Kidney (tissue), 14 donors: ENCODE measurements around the gene SUPT5H. TPM values are rescaled to one million over a fixed set of nuclear protein-coding genes. Genes with fewer than 3 reads are reported as not detected.

Experiments
- DNase-seq, 5 donors: peaks; one replicate each; pipeline ENCODE4 v3.0.0-alpha.2; 2013 to 2020
- FAIRE-seq: peaks from 2 replicates; lab custom pipeline; 2012; peaks lifted over from hg19 to GRCh38; lab: Jason Lieb, UNC
- H3K27ac ChIP-seq, 2 donors: one replicate each; pipeline ENCODE4 v1.7.0; 2013; ENCODE audit warnings: low read depth in 2 of 2, low read length in 2 of 2, inconsistent platforms in 1 of 2
- H3K27me3 ChIP-seq: one replicate; pipeline ENCODE4 v1.7.1; 2013; ENCODE audit warnings: low read length, inconsistent platforms; ENCODE audit not compliant: control insufficient read depth, insufficient read depth
- H3K36me3 ChIP-seq, 3 donors: one replicate each; pipeline versions ENCODE4 v1.7.0 to v1.7.1; 2013; ENCODE audit warnings: low read length in 3 of 3, control low read depth in 1 of 3, inconsistent platforms in 1 of 3; ENCODE audit not compliant: insufficient read depth in 3 of 3, control insufficient read depth in 2 of 3
- H3K4me1 ChIP-seq, 3 donors: one replicate each; pipeline versions ENCODE4 v1.7.0 to v1.7.1; 2013; ENCODE audit warnings: low read length in 3 of 3, inconsistent platforms in 1 of 3, low read depth in 1 of 3; ENCODE audit not compliant: control insufficient read depth in 2 of 3, insufficient read depth in 2 of 3
- H3K4me3 ChIP-seq, 3 donors: one replicate each; pipeline versions ENCODE4 v1.7.0 to v1.8.1; 2013; ENCODE audit warnings: low read length in 3 of 3, control low read depth in 1 of 3, inconsistent platforms in 1 of 3
- H3K9ac ChIP-seq, 3 donors: one replicate each; pipeline versions ENCODE4 v1.7.0 to v1.7.1; 2013; ENCODE audit warnings: low read length in 3 of 3, control low read depth in 1 of 3, inconsistent platforms in 1 of 3
- H3K9me3 ChIP-seq, 3 donors: one replicate each; pipeline versions ENCODE4 v1.7.0 to v1.7.1; 2013; ENCODE audit warnings: low read length in 3 of 3, control low read depth in 1 of 3, inconsistent platforms in 1 of 3; ENCODE audit not compliant: control insufficient read depth in 2 of 3, insufficient read depth in 1 of 3
- intact Hi-C: fragments of 100-400 bp; cut with DNase I; formaldehyde crosslinking; loops from one replicate; pipeline ENCODE4 v1.11.1; 2022
- polyA plus RNA-seq: library from polyadenylated mRNA; stranded (reverse); fragments of 350-450 nt; fragmentation: Illumina TruSeq; extraction: RNeasy Lipid Tissue Mini Kit (QIAGEN cat#74804); gene quantifications from one replicate; pipeline ENCODE4 v1.2.3, GENCODE V29; 2014; ENCODE audit warnings: low read depth, low replicate concordance; ENCODE audit not compliant: insufficient read depth
- total RNA-seq: library from RNA; stranded (reverse); fragmentation: NEBNext Ultra II Directional; extraction: Animal tissue kit (Norgen Biotek cat#: 25700); gene quantifications from one replicate; pipeline ENCODE4 v1.2.1, GENCODE V29; 2021
- TF ChIP-seq, protein P1 (sequence below): IDR thresholded peaks from 3 replicates; pipeline ENCODE4 v1.5.1; 2012; ENCODE audit warnings: mild to moderate bottlenecking, moderate library complexity, borderline replicate concordance; ENCODE audit not compliant: insufficient read depth; ENCODE audit errors: extremely low read depth
- donor health status: control.
- donor health status: control.
- donor health status: control.
- donor health status: control.
- donor health status: control.
- donor health status: DM: yes; HTN: yes; CAD: no.
- donor health status: Normal renal cell carcinoma (clear cell type).

Gene SUPT5H
- total and polyA plus RNA-seq, 2 donors from 2014 or later, result 106 to 123 TPM

GRCh38 chr19:39430675-39431593 lies 14.4 kb upstream of the SUPT5H start:
- Histone ChIP-seq H3K27ac (peak overlapping the region in 1 of 2 donors; percentile 8), H3K9me3 (no peaks in the 10 kb centered on the region), H3K4me1 (peaks cover 0 to 15% (median 11%) of the 10 kb centered on the region in 3 donors), H3K4me3 (no peak overlapping the region), H3K9ac (no peak overlapping the region), H3K36me3 (peaks cover 7 to 24% (median 9%) of the 10 kb centered on the region in 3 donors), H3K27me3 (no peaks in the 10 kb centered on the region)
- FAIRE-seq (no peak), DNase-seq (no peak)
- intact Hi-C loops, result no loop called here
- TF ChIP-seq, protein P1, sequence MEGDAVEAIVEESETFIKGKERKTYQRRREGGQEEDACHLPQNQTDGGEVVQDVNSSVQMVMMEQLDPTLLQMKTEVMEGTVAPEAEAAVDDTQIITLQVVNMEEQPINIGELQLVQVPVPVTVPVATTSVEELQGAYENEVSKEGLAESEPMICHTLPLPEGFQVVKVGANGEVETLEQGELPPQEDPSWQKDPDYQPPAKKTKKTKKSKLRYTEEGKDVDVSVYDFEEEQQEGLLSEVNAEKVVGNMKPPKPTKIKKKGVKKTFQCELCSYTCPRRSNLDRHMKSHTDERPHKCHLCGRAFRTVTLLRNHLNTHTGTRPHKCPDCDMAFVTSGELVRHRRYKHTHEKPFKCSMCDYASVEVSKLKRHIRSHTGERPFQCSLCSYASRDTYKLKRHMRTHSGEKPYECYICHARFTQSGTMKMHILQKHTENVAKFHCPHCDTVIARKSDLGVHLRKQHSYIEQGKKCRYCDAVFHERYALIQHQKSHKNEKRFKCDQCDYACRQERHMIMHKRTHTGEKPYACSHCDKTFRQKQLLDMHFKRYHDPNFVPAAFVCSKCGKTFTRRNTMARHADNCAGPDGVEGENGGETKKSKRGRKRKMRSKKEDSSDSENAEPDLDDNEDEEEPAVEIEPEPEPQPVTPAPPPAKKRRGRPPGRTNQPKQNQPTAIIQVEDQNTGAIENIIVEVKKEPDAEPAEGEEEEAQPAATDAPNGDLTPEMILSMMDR, result no peak

- Histone ChIP-seq H3K27me3 (no peaks in the 10 kb centered on the region), H3K9ac (no peak overlapping the region), H3K4me3 (no peak overlapping the region), H3K9me3 (no peaks in the 10 kb centered on the region), H3K27ac (no peak overlapping the region), H3K4me1 (peaks cover 0 to 21% (median 16%) of the 10 kb centered on the region in 3 donors), H3K36me3 (peaks cover 7 to 24% (median 9%) of the 10 kb centered on the region in 3 donors)
- DNase-seq (no peak), FAIRE-seq (no peak)
- intact Hi-C loops, result no loop called here
- TF ChIP-seq, protein P1, result no peak
These were observed 12.7 kb upstream of the SUPT5H start for GRCh38 chr19:39432677-39433025.

- Histone ChIP-seq H3K9me3 (no peaks in the 10 kb centered on the region), H3K36me3 (peaks cover 7 to 24% (median 9%) of the 10 kb centered on the region in 3 donors), H3K9ac (no peak overlapping the region), H3K27ac (no peak overlapping the region), H3K4me1 (peaks cover 0 to 19% (median 14%) of the 10 kb centered on the region in 3 donors), H3K27me3 (no peaks in the 10 kb centered on the region), H3K4me3 (no peak overlapping the region)
- intact Hi-C loops, result no loop called here
- DNase-seq (no peak), FAIRE-seq (no peak)
- TF ChIP-seq, protein P1, result no peak
These were observed 11.8 kb upstream of the SUPT5H start for GRCh38 chr19:39433480-39434079.
